HG03097 (cell line): ENCODE data around the gene EXOC6B.
"Not testable (repeated sequence)": the region's sequence is repeated elsewhere in the genome, so short reads cannot be mapped to it uniquely, and the experiment has no call there.

Source experiments
- ATAC-seq: cut with Tn5 transposase; IDR thresholded peaks from one replicate; pipeline ENCODE4 v1.9.1; 2021; ENCODE audit not compliant: unreplicated experiment, low FRiP score

The EXOC6B gene

DNA sequence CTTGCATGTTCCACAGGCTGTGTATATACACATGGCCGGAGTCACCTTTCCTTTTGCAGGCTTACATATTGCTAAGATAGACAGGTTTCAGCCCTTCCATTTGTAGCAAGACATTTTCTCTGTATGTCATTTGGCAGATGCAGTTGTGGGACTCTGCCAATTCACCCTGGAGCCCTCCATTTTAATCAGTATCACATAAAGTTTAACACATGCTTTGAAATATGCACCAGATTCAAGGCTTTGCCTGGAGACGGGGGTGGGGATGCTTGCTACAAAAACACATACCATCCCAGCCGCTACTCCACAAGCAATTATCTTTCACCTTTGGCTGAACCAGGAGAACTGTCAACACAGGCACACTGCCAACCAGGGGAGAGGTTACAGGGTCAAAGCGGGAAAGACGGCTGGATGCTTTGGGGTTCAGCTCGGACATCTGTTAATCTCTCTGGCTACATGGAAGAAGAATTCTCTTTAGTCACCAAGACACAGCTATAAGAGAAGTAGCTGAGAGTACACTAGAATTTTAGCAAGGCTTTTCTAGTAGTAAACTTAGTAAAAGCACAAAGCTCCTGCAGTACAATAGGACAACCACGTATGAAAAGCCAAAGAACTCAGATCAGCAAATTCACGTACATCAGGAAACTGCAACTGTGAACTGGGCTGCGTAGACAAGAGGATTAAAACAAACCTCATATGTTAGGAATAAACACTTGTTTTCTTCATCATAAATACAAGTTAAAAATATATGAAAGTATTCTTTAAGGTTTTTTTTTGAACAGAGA, 130.9 kb downstream of the EXOC6B start:
- ATAC-seq = no peak

- ATAC-seq = no peak
These were observed 136.1 kb downstream of the EXOC6B start for GRCh38 chr2:72689579-72690195.

DNA sequence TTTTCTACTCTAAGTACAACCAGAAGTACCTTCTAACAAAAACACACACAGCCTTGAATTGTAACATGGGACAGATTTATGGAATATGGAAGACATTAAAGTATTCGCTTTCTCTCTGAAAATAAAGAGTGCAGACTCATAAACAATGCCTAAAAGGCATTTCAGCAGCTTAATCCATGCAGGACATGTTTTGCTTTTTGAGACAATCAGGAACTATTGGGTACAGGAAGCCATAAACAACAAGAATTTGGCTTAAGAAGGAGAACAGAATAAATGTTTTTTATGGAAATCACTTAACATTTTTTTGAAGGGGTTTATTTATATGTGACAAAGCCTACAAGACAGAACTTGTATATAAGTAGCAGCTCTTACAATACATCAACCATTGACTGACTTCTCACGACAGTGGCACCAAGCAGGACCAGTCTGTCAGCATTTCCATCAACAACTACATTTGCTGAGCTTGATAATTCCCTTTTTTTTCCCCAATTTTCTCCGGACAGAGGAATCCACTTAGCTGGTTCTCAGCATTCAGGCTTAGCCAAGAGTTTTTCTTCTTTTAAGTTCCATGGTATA, 140.1 kb downstream of the EXOC6B start:
- ATAC-seq = no peak

DNA sequence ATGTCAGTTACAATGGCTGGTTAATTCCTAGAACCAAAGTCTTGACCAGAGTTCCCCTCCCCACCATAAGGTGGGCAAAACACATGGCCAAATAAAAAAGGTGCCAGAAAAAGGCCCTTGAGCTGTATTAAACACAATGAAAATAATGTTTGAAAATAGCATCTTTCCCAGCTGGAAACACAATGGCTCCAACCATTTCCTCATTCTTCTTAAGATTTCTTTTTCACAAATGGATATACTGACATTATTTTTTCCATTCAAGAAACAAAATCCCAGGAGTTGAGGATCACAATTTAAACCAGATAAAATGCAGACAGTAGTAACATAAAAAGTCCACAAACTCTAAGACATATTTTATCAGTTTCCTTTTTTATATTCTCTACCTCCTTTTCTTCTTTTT, 143.8 kb downstream of the EXOC6B start:
- ATAC-seq = no peak

DNA sequence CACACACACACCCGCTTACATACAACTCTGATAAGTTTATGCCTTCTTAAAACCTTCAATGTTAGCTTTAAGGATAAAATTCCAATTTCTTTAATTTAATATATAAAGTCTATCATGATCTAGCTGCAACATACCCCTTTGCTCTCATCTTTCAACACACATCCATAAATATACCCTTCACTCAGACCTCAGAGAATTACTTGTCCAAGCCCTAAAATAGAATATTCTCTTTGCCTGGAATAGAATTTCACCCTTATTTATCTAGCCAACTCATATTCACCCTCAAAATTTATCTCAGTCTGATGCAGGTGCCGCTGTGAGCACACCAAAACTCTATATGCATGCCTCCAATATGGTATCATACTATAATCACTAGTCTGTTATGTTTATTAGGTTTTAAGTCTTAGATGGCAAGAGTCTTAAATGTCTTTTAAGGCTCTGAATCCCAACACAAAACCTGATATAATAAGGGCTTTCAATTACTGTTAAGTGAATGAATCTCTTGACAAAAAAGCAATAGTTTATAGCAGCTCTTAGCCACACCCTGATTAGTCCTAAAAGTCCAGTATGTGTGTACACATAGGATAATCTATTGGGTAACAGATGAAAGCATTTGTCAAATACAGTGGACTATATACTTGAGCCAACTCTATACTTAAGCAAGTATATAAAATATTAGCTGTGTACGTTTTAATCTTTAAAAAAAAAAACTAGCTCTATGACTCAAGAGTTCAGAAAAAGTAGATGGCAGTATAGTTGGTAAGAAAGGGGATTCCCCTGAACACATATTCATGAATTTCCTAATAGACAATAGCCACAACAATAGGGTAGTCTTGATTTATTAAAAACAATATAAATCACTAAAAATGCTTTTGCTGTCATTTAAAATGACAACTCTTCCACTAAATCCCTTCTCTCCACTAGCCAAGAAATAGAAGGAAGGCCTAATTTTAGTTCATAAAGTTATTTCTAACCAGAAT, 144.5 kb downstream of the EXOC6B start:
- ATAC-seq = no peak

DNA sequence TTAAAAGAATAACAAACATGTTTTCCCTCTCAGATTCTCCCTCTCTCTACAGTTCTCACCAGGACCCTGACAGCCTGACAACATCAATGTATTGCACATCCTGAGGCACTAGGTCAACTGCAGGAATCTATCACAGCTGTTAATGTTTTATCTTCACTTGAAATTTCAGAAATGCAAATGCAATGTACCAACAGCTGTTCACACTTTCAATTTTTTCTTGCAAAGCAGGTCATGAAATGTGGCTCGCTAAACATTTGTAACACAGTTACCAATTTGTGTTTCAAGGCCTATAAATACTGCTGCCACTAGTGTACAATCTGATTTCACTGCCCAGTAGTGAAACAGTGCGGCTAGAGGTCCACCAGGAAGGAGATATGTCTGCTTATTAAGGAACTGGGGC, 147.8 kb downstream of the EXOC6B start:
- peak; percentile 75 for ATAC-seq

DNA sequence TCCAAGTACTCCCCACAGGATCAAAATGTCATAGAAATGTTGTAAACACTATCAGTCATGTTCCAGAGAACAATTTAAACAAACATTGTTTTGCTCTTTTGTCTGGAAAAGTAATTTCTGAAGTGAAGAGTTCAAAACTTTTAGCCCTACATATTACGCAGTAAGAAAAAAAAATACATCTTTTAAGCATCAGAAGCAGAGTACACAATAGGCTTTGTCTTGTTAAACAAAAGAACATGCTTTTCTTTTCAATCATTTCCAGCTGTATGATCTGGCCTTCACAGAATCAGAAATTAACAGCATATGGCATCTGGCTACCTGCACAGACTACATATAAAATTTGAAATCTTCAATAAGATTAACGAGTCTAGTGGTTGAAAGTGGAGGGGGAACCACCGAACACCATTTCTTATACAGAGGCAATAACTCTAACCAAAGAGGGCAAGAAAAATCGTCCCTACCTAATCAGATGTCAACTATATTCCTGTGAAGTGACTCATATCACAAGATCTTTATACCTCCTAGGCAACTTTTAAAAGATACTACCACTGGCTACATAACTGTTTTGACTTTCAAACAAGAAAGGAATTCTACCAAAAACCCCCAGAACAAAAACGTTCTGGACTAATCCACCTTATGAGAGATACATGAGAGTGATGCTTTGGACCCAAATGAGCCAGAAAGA, 149.3 kb downstream of the EXOC6B start:
- ATAC-seq = no peak

DNA sequence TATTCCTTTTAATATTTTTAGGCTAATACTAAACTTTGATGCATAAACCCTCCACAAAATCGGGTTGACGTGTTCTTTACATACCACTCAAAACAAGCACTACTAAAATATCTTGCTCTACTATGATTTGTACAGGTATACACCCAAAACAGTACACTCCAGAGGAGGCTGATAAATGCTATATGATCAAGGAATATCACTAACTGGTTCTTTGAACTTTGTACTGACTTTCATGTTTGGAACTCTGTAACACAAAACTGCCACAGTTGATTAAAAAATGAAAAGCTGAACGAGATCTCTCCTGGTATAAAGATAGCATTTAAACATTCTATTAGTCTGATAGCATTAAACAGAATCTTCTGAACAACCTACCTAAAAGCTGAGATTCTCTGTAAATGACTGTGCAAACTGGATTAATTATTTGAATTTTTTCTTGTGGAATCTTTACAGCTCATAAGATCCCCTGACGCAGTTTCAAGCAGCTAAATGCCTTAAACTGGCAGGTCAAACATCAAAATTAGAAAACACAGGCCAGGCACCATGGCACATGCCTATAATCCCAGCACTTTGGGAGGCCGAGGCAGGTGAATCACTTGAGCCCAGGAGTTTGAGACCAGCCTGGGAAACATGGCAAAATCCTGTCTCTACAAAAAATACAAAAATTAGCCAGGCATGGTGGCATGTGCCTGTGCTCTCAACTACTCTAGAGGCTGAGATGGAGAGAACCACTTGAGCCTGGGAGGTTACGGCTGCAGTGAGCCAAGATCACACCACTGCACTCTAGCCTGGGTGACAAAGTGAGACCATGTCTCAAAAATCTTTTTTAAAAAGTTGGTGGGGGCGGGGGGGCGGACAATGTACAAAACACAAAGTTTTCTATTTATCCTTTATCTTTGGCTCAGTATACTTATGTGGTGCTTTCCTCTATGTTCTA, 150.6 kb downstream of the EXOC6B start:
- no peak for ATAC-seq

DNA sequence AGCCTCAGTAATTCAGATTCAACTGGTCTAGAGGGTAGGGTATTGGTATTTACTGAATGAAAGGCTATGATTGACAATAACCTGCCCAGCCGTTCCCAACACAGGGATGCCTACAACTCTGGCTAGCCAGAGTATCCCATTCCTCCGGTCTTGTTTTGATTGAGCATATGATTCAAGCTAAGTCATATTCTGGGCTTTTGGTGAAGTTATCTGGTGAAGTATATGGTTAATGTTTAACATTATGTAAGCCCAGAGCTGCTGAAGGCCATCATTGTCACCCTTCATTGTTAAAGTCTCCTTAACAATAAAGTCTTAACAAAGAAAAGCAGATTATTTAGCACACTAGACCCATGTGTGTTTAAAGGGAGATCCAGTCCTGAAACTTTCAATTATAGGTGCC, 152.6 kb downstream of the EXOC6B start:
- ATAC-seq = no peak

DNA sequence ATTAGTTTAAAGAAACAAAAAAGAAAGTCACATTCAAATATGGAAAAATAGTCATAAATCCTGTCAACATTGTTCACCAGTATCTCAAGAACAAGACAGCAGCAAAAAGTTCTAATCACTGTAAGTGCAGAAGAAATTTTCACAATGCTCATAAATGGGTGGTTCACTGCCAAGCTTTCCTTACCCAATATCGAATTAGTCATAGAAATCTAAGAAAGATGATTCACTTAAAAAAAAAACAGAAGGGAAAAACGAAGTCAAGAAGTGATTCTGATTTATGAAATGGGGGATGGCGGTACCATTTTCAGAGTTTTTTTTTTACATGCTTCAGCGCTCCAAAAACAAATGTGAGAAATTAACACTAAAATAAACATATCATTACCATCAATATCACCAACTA, 156.7 kb downstream of the EXOC6B start:
- no peak for ATAC-seq

GRCh38 chr2:72668647-72669046, 157.2 kb downstream of the EXOC6B start:
- ATAC-seq = no peak

DNA sequence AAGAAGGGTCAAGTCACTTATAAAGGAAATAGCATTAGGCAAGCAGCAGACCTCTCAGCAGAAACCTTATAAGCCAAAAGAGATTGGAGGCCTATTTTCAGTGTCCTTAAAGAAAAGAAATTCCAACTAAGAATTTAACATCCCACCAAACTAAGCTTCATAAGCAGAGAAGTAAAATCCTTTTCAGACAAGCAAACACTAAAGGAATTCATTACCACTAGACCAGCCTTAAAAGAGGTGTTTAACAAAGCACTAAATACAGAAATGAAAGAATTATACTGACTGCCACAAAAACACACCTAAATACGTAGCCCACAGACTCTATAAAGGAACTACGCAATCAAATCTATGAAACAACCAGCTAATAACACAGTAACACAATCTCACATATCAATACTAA, 160.4 kb downstream of the EXOC6B start:
- no peak for ATAC-seq

GRCh38 chr2:72661985-72662384, 163.8 kb downstream of the EXOC6B start:
- no peak for ATAC-seq

GRCh38 chr2:72649810-72650209, 176.0 kb downstream of the EXOC6B start:
- ATAC-seq = no peak

- not testable (repeated sequence) for ATAC-seq
These were observed 184.6 kb downstream of the EXOC6B start for GRCh38 chr2:72641221-72641620.

- ATAC-seq = no peak
These were observed 187.1 kb downstream of the EXOC6B start for GRCh38 chr2:72638600-72639211.

- no peak for ATAC-seq
These were observed 189.6 kb downstream of the EXOC6B start for GRCh38 chr2:72636210-72636609.

GRCh38 chr2:72630767-72631166, 195.1 kb downstream of the EXOC6B start:
- no peak for ATAC-seq

DNA sequence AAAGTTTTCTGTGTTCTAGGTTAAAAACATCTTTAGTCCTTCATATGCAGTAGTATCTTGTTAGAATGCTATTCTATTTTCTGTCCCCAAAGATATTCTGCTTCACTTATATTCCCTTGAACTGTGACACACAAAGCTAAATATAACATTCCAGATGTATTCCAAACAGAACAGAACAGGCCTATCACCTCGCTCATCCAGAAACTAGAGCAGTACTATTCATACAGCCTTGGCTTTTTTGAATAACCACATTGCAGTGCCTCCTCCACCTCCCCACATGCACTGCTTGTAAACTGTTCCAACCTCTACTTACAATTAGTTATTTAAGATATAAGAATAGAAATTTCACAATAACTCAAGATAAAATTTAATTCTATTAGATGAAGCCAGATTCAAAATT, 196.8 kb downstream of the EXOC6B start:
- no peak for ATAC-seq
